HG03039 (cell line): ENCODE measurements around the gene LITAF.
"Not testable (repeated sequence)": the region's sequence is repeated elsewhere in the genome, so short reads cannot be mapped to it uniquely, and the experiment has no call there.

Experiments
- ATAC-seq: cut with Tn5 transposase; IDR thresholded peaks from one replicate; pipeline ENCODE4 v1.9.1; 2021; ENCODE audit warnings: mild to moderate bottlenecking, moderate library complexity; ENCODE audit not compliant: unreplicated experiment

The LITAF gene

DNA sequence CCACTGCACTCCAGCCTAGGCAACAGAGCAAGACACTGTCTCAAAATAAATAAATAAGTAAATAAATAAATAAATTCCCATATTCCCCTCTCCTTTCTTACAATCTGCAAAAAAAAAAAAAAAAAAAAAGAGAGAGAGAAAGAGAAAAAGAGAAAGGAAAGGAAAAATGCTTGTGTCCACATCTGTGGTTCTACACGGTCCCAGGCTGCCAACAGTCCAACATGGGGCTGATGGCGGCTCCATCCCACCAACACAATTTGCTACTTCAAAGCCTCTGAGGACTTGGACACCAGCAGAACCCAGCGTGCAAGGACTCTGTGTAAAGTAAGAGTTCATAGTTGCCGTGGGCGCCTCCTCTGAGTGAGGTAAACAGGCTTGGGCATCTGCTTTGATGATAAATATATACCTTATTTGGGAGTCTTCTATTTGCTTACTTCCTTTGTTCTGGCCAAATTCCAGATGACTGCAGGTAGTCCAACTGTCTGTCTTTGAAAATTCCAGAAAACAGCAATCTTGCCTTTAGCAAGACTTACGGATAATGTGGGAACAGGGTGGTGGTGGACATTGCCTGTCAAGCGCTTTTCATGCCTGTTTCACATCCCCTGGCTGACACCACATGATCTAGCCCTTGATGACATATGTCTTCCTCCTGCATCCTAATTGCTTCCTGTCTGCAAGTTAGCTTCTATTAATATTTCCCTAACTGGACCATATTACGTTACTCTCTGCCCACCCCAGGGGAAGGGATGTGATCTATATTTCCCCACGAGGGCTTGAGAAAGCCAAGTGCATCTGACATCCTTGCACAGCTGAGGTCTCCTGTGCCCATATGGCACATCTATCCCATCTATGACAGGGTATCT lies 10.1 kb downstream of the LITAF start:
- ATAC-seq: no peak

- no peak for ATAC-seq
Measured at GRCh38 chr16:11575223-11575589, 11.5 kb downstream of the LITAF start.

GRCh38 chr16:11572301-11572995 lies 14.3 kb downstream of the LITAF start:
- no peak for ATAC-seq

DNA sequence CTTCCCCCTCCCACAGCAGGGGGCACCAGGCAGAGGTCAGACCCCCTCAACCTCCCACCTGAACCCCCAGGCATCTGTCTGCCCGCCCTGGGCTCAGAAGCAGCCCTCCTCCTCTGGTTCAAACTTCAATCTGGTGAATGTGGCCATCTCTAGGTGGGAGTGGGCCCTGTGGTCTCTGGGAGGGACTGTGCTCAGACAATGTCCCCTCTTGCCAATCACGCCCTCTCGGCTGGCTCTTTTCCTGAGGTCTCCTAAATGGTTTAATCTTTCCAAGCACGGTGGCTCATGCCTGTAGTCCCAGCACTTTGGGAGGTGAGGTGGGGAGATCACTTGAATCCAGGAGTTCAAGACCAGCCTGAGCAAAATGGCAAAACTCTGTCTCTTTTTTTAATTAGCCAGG lies 15.2 kb downstream of the LITAF start:
- no peak for ATAC-seq

GRCh38 chr16:11570806-11571205 lies 15.9 kb downstream of the LITAF start:
- ATAC-seq: no peak

DNA sequence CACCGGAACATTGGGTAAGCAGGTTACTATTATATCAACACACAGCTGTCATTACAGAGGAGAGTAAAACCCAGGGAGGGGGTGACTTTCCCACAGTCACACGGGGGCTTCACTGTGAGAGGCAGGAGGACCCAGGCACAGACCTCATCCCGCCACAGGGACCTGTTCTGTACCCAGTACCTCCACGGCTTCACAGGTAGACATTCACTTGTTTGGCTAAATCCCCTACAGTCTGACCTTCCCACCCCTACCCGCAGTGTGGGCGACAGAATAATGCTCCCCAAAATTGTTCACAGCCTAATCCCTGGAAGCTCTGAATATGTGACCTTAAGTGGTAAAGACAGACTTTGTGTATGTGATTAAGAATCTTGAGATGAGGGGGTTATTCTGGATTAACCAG lies 16.5 kb downstream of the LITAF start:
- ATAC-seq: no peak

- ATAC-seq: no peak
Measured at GRCh38 chr16:11566398-11566797, 20.3 kb downstream of the LITAF start.

- no peak for ATAC-seq
Measured at GRCh38 chr16:11565665-11566064, 21.1 kb downstream of the LITAF start.

DNA sequence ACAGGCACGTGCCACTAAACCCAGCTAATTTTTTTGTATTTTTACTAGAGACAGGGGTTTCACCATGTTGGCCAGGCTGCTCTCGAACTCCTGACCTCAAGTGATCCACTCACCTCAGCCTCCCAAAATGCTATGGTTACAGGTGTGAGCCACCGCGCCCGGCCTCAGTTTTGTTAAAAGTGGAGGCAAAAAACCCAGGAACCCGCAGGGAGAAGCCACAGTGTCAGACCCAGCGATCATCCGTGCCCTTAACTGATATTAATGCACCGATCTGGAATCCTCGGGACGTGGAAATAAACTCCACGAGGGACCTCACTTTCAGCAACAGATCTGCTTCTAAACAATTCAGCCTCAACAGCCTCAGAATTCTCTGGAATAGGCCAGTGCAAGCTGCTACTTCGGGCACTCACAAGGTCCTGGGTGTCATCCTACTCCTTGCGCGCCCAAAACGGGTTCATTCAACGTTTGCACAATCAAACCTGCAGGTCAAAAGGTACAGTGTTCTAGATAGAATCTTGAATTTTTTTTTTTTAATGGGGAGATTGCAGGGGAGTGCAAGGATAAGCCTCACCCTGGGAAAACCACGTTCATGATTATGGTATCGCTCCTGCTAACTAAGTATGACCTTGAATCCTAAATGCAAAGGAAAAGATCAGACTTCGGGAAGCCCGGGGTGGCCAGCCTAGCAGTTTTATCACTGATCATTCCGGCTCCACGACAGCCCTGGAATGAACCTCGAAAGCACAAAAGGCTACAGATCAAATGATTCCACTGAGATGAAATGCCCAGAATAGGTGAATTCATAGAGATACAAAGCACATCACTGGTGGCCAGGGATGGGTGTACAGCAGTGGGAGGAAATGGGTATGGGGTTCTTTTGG lies 22.4 kb downstream of the LITAF start:
- no peak for ATAC-seq

GRCh38 chr16:11563493-11564040 lies 23.2 kb downstream of the LITAF start:
- no peak for ATAC-seq

GRCh38 chr16:11562941-11563340 lies 23.8 kb downstream of the LITAF start:
- no peak for ATAC-seq

DNA sequence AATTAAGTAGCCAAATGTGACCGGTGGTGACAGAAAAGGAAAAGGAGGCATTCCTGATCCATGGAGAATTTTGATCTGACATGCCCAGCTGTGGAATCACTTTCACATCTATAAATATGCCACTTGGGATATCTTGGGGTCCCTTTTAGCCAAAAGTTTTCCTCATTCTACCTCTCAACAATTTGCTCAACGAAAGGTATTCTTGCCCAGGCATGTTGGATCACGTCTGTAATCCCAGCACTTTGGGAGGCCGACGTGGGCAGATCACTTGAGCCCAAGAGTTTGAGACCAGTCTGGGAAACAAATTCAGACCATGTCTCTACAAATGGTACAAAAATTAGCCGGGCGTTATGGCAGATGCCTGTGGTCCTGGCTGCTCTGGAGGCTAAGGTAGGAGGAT lies 24.3 kb downstream of the LITAF start:
- no peak for ATAC-seq

GRCh38 chr16:11561856-11562255 lies 24.9 kb downstream of the LITAF start:
- no peak for ATAC-seq

GRCh38 chr16:11561454-11561805 lies 25.3 kb downstream of the LITAF start:
- no peak for ATAC-seq

DNA sequence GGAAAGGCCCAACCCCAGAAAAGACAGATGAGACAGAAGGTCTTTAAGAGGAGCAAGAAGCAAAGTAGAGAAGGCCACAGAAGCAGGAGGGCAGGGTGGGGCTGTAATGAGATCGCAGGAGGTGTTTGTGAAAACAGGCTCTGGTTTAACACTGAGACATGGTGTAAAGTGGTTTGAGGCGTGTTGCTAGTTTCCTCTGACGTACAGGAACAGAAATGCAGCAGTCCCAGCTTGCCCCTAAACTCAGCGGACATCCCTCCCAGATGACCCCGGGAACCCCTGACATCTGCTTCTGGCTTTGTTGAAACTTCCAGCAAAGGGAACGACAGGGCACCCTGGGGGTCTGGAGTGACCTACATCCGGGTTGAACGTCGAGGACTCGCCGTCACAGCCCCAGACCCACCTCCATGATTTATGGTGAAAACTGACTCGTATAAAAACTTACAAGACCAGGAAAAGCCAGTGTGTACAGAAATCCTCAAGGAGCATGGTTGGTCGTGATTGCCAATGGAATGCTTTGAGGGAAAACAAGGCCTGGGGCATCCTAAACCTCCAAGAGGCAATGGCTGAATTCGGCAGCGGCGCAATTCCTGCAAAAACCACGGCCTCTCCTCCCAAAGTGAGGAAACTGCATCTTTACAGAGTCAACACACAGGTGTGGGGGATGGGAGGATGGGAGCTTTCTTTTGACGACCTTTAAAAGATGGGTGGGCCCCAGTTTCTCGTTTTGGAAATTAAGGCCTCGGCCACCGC lies 25.8 kb downstream of the LITAF start:
- no peak for ATAC-seq

DNA sequence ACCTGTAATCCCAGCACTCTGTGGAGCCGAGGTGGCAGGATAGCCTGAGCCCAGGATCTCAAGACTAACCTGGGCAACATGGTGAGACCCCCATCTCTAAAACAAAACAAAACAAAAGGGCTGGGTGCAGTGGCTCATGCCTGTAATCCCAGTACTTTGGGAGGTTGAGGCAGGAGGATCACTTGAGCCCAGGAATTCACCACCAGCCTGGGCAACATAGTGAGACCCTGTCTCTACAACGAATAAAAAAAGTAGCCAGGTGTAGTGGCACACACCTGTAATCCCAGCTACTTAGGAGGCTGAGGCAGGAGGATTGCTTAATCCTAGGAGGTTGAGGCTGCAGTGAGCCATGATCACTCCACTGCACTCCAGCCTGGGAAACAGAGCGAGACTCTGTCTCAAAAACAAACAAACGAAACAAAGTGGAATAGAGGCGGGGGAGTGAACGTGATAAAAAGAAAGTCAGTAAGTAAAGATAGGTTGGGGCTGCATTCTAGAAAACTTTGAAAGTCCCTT lies 28.4 kb downstream of the LITAF start:
- not testable (repeated sequence) for ATAC-seq

- ATAC-seq: no peak
Measured at GRCh38 chr16:11557801-11558200, 28.9 kb downstream of the LITAF start.

DNA sequence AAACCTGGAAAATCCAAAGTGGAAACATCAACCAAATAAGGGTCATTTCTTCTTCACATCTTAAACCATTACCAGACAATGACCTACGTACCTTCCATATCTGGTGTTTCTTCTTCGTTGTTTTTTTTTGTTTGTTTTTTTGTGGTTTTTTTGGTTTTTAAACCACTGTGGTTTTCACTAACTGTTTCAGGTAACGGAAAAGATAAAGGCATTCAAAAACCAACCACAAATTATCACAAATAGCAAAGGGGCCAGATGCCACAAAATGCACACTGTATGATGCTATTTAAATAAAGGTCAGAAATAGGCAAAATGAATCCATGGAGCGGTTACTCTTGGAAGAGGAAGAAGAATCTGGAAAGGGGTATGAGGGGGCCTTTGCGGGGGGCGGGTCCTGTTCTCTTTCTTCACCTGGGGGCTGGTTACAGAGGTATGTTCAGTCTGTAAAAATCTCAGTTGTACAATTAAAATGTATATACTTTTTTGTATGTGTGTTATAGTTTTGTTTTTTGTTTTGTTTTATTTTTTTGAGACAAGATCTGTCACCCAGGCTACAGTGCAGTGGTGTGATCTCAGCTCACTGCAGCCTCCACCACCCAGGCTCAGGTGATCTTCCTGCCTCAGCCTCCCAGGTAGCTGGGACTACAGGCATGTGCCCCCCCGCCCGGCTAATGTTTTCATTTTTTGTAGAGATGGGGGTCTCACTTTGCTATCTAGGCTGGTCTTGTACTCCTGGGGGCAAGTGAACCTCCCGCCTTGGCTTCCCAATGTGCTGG lies 29.6 kb downstream of the LITAF start:
- ATAC-seq: no peak

GRCh38 chr16:11556214-11556819 lies 30.4 kb downstream of the LITAF start:
- ATAC-seq: no peak
